ENCODE data around the gene ZC3H18.
A peak's percentile ranks its signal among the peaks of the same experiment; 100 is the strongest.
"Not testable (repeated sequence)": the region's sequence is repeated elsewhere in the genome, so short reads cannot be mapped to it uniquely, and the experiment has no call there.

ZC3H18 gene

DNA sequence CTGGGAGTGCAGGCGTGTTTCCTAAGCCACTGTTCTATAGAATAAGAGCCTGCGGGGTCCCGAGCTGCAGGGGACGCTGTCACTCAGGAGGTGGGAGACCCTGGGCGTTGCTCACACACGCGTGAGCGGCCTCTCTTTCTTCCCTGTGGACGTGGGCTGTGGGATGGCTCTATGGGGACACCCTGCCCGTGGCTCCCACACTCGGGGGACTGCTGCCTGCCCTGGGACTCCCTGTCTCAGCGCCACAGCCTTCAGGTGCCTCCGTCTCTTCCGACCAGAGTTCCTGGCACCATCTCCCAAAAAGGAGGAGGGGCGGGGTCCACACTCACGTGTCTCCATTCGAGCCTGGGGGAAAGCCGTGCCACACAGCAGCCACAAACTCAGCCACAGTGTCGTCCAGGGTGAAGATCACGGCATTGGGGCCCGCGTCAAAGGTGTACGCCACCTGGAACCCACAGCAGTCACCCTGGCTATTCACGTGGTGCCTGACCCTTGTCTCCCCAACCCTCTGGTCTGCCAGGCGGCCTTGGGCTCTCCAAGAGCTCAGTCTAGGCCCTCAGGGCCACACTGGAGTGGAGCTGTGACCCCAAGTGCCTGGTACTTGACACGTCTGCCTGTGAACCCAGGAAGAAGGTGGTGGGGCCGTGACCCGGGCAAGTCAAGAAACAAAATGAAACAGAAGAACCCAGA, 84.3 kb downstream of the ZC3H18 start:
- DNase-seq (ENCODE audit: low read depth in 2 of 2): no peak

DNA sequence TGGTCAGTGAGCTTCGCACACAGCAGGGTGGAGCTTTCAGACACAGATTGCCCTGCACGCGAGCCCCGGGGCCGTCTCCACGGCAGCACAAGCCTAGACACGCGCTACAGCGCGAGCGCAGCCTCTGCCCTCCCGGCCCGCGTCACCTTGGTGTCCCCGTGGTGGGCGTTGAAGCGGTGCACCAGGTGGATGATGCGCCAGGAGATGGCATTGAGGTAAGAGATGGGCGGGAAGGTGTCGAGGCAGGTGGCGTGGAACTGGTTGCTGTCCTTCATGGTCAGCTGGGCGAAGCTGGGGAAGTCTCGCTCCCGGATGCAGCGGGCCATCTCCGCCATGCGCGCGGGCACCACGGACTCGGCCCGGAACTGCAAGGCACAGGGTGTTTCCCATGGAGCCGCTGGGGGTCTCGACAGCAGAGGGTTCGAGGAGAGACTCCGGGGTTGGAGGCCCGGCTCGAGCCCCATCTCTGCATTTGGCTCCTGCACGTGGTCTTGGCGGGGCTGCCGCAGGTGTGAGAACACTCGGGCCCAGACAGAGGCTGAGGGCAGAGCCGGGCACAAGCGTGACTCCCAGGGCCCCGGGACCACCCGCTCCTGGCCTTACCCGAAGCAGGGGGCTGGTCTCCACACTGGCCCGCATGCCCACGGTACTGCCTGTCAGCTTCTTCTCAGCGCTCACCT, 85.0 kb downstream of the ZC3H18 start:
- DNase-seq (ENCODE audit: low read depth in 2 of 2): no peak

DNA sequence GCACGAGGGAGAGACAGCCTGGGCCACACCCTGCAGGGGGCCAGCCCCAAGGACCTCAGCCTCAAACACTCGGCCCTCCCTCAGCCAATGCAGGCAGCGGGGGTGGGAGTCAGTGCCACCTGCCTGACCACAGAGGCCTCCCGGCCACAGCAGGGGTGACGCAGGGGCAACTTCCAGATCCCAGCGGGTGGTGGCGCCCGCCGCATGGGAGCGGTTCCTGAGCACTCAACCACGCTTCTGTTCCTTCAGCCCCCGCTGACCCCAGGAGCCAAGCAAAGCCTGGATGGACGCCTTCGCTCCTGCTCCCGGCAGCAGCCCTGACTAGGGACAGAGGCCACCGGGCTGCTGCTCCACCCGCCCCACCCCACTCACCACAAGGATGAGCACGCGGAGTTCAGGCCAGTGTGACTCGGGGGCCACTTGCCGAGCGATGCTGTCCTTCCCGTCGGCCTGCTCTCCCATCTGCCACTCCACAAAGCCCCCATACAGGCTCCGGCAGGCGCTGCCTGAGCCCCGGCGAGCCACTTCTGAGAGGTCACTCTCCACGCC, 85.6 kb downstream of the ZC3H18 start:
- DNase-seq (ENCODE audit: low read depth in 2 of 2): no peak

DNA sequence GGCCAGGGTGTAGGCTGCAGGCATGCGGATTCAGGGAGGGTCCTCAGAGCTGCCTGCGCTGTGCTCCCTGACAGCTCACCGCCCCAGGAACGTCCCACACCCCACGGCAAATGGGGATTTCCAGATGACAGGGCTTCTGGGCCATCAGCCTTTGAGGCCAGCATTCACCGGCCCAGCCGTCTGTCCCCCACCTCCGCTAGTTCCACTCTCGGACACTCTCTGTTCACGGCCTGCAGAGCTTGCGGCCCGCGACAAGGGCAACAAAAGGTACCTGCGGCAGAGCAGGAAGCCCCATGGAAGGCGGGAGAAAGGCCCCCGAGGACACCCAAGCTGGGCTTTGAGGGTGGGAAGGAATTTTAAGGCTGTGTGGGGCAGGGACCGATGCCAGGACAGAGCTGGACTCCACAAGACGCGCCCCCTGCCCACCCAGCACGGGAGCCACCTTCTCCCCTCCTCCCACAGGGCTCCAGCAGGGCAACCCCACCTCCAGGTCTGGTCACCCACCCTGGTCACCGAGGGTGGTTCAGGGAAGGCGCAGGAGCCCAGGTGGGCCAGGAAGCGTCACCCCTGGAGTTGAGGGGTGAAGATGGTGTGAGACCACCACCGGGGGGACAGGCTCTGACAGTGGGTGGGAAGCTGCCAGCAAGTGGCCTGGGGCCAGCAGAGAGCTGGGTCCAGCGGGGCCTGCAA, 86.2 kb downstream of the ZC3H18 start:
- DNase-seq (ENCODE audit: low read depth in 2 of 2): no peak

DNA sequence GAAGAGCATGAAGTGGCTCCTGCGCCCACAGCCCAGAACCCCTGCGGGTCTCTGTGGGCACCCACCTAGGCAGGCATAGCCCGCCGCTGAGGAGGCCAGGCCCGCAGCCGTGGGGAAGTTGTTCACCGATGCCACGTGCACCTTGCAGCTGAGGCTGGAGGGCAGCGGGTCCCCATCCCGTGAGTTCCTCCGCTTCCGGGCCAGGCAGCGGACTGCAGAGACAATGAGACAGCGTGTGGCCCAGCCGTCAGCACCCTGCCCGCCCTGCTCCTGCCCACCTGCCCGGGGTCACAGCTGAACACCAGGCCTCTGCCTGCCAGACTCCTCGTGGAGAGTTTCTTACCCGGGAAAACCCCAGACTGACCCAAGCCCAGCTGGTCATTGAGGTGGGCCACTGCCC, 87.2 kb downstream of the ZC3H18 start:
- DNase-seq (ENCODE audit: low read depth in 2 of 2): no peak

DNA sequence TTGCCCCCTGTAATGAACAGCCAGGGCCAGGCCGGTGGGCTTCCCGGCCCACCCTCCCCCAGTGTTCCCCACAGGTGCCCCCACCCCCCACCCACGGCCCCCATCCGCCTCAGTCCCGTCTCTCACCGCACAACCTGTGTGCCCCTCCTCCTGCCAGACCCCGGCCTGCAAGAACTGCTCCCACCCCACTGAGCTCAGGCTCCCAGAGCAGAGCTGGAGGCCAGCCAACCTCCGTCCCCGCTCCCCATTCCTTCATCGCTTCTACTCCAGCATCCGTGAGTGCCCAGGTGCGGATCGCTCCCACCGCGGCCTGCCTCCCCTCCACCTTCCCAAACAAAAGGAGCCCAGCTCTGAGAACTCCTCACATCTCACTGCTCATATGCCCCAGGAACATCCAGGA, 88.5 kb downstream of the ZC3H18 start:
- DNase-seq (ENCODE audit: low read depth in 2 of 2): no peak

DNA sequence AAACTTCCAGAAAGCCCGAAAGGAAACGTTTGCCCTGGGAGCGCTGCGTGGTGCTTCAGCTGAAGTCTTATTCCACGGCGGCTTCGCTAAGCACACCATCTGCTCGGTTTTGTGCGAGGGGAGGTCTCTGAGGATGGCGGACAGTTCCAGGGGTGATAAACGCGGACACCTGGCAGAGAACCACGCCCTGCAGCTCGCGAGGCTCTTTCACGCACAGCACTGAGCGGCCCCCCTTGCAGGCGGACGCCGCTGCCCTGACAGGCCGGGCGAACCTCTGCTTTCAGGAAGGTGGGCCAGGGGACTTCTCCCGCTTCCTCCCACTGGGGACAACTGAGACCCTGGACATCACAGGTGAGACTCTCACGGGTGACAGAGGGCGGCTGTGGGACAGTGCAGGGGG, 89.0 kb downstream of the ZC3H18 start:
- no peak for DNase-seq (ENCODE audit: low read depth in 2 of 2)

DNA sequence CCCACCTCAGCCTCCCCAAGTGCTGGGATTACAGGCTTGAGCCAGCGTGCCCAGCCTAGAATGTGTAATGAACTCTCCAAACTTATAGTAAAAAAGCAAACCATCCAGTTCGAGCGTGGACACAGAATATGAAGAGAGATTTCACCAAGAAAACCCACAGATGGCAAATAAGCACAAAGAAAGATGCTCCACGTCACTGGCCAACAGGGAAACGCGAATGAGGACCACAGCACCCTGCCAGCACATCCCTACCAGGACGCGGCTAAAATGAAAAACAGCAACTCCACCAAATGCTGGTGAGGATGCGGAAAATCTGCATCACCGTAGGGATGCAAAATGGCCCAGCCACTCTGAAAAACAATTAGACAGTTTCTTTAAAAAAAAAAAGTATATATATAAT, 91.3 kb downstream of the ZC3H18 start:
- no peak for DNase-seq (ENCODE audit: low read depth in 2 of 2)

DNA sequence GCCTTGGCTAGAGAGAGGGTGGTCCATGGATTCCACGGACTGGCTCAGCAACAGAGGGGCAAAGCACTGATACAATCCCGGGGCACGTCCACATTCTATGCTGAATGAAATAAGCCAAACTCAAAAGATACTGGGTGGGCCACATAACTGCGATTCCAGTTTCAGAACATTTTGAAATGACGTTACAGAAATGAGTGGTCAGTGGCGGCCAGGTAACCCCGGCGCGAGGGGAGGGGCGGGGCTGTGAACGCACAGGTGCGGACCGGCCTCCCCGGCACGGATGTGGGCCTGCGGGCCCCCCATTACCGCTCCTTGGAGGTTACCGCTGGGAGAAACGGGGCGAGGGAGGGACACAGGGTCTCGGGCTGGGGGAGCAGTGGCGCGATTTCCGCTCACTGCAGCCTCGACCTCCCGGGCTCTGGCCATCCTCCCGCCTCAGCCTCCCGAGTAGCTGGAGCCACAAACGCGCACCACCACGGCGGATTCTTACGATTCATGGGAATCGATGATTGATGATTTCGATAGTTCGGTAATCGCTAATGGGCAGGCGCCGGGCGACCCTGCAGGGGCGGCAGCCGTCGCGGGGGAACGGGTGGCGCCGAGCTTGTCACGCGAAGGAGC, 92.1 kb downstream of the ZC3H18 start:
- DNase-seq (ENCODE audit: low read depth in 2 of 2): no peak

DNA sequence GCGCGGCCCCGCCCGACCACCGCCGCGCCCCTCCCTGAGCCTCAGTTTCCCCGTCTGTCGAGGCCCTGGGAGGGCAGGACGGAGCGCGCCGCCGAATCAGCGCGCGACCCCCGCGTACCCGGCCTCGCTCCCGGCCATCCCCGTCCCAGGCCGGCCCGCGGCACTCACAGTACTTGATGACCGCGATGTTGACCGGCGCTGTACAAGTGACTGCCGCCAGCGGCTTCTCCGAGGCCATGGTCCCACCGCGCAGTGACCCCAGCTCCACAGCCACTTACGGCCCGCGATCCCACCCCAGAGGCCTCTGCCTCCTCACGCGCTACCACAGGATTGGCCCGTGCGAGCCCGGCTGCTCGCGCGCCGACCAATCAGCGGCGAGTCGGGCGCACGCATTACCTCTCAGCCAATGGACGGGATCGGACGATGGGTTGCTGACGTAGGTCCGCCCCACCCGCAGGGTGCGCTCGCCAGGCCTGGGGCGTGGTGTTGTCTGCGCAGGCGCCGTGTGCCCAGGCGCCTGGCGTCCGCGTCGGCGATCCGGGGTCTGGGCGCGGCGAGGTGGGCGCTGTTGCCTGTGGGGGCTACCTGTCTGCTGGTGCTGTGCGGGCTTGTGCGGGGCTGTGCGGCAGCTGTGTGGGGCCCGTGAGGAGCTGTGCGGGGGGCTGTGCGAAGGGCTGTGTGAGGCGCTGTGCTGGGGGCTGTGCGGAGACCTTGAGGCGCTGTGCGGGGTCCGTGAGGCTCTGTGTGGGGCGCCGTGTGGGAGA, 92.8 kb downstream of the ZC3H18 start, which contains the start of gene MVD:
TSS of gene MVD (minus strand) at position 249 of the 764 bp plus-strand sequence. CDS start at position 238, 11 bp downstream.
- DNase-seq (ENCODE audit: low read depth in 2 of 2): peak; percentile 88 to 95

DNA sequence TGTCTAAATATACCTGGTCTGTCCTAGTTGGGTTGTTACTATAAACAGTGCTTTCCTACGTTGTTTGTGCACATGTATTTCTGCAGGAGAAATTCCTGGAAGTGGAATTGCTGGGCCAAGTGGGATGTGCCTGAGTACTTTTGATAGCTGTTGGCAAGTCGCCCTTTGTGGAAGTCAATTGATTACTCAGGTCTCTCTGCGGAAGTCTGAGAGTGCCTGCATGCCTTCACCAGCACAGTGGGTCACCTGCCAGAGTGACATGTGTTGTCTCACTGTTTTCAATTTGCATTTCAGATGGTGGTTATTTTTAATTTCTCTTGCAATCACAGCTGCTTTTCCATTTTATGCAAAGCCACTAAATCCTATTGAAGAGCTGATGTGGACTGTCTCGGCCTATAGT, 94.9 kb downstream of the ZC3H18 start:
- no peak for DNase-seq (ENCODE audit: low read depth in 2 of 2)

DNA sequence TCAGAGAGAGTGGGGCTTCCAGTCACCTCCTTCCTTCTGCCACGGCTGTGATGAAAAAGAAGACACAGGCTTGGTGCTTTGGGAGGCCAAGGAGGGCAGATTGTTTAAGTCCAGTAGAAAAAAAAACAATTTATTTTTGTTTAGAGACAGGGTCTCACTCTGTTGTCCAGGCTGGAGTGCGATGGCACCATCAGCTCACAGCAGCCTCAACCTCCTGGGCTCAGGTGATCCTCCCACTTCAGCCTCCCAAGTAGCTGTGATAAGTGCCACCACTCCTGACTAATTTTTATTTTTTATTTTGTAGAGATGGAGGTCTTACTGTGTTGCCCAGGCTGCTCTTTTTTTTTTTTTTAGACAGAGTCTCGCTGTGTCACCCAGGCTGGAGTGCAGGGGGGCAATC, 95.4 kb downstream of the ZC3H18 start:
- no peak for DNase-seq (ENCODE audit: low read depth in 2 of 2)

DNA sequence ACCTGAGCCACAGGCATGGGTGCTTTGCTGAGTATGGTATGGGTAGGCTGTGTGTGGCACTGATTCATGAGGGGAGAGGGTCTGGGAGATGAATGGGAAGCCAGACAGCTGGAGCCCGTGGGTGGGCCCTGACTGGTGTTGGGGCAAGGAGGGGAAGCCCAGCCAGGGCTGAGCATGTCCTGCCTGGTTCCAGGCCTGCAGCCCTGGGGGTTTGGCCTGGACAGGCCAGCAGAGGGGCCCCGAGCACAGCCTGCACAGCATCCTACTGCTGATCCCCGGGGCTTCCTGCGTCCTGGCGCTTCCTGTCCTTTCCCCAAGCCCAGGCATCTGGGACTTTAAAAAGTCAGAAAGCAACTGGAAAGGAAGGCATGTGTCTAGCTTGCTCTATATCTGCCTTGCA, 97.3 kb downstream of the ZC3H18 start:
- DNase-seq (ENCODE audit: low read depth in 2 of 2): no peak

DNA sequence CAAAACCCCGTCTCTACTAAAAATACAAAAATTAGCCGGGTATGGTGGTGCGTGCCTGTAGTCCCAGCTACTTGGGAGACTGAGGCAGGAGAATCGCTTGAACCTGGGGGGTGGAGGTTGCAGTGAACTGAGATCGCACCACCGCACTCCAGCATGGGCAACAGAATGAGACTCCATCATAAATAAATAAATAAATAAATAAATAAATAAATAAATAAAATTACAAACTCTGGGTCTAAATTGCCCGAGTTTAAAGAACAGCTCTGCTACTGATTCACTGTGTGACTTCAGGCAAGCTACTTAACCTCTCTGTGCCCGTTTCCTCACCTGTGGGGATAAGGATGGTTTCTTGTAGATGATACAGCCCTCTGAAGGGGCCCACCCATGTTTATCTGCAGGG, 99.3 kb downstream of the ZC3H18 start:
- not testable (repeated sequence) for DNase-seq (ENCODE audit: low read depth in 2 of 2)

DNA sequence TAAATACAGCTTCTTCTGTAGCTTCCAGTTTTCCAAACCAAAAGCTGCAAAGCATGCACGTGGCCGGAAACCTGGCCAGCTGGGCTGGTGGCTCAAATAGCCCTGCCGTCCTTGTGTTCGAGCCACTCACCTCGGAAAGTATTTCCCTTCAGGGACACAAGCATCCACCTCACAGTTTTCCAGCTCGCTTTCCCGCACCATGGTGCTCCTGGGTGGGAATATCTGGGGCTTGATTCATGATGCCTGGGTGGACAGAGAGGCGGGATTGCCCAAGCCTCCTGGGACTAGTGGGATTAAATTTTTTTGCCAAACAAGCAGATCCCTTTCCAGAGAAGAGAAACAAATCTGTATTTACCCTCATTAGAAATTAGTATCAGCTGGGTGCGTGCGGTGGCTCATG, 99.8 kb downstream of the ZC3H18 start:
- no peak for DNase-seq (ENCODE audit: low read depth in 2 of 2)

DNA sequence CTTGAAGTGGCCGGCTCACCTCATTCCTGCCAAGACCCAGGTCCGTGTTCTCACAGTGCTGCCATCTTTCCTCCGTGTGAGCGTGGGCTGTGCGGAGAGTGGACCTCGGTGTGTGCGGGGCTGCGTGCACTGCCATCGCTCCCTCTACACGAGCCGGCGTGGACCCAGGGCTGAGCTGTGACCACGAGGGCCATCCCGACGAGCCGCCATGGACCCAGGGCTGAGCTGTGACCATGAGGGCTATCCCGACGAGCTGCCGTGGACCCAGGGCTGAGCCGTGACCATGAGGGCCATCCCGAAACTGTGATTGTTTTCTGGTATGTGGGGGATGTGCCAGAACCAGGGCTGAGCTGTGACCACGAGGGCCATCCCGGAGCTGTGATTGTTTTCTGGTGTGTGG, 101.6 kb downstream of the ZC3H18 start:
- DNase-seq (ENCODE audit: low read depth in 2 of 2): no peak

DNA sequence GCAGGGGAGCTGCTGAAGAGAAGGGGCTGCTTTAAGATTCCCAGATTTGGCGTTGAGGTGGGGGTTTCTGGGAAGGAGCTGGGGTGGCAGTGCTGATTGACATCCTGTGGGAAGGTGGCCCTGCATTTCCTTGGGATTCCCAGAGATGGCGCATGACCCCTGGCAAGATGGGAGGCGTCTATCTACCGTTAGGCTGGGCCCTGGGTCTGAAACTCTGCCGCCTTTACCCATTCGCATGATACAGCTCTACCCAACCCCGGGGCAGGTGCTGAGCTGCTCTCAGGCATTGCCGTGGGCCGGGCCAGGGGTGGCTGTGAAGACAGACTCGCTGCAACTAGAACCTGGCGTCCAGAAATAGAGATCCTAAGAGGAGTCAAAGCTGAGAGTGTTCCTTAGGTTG, 102.6 kb downstream of the ZC3H18 start:
- DNase-seq (ENCODE audit: low read depth in 2 of 2): no peak

DNA sequence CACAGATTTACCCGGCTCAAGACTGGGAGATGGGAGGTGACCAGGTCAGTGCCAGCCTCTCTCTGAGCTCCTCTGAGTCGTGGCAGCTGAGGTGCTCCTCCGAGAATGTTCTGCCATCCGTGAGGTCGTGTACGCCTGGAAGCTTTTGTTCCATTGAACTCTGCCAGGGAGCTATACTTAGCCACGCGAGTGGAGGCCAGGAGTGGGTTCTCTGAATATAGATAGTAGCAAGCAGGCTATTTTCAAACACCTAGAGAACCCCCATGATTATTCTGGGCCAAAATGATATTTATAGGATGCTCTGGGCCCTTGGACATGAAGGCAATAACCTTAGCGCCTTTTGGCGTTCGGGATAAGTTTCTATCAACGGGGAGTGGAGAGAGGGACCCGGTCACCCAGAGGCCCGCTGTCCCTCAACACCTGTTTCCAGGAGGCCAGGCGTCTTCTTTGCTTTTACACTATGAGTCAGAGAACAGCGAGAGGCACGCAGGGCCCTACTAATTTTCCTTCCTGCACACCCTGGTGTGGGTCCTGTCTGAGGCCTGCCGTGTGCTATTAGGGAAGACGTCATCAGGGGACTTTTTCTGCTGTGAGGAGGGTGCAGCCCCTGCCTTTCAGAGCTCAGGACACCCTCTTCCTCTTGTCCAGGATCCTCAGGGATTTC, 103.6 kb downstream of the ZC3H18 start:
- no peak for DNase-seq (ENCODE audit: low read depth in 2 of 2)

DNA sequence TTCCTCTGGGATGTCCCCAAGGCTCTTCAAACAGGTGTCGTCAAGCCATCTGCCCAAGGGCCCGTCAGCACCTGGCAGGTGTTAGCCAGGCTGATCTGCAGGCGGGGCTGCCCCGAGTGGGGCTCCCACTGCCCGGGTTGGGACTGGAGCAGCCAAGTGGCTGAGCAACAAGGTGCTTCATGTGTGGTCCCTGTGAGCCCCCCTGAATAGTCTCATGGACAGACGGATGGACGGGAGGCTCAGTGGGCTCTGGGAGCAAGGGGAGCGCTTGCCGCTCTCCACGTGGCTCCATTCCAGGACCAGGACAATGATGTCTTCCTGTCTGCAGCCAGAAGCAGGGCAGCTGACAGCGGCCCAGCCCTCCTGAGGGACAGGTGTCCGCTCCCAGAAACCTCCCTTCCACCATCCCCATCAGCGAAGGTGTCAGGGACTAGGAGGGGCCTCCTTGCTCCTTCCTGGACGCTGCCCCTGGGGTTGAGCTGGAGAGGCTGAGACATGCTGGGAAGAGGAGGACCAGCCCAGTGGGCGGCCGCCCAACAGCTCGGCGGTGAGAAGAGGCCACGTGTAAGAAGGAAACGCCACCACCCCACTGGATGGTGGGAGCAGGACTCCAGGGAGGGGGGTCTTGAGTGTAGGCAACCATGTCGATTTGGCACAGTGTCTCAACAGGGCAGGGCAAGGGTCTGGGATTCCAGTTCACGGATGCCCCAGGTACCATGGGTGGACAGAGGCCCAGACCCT, 106.5 kb downstream of the ZC3H18 start:
- DNase-seq (ENCODE audit: low read depth in 2 of 2): no peak

DNA sequence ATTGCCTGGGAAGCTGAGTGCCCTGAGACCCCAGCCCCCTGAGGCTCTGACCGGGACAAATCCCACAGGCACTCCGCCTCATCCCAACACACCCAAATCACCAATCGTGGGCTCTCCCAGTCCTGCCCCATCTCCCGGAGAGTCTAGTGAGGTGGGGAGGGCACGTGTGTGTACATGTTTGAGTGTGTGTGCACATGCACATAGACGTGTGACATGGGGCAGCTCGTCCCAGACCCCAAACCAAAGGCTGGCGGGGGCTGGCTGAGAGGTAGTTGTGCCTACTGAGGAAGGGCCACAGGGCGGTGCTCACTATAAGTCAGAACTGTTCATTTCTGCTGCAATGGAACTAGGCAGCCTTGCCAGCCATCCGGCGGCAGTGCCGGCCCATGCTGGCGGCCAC, 107.5 kb downstream of the ZC3H18 start:
- DNase-seq (ENCODE audit: low read depth in 2 of 2): no peak

All from stimulated activated CD4-positive, alpha-beta T cell treated with anti-CD3 and anti-CD28 coated beads, Interleukin-4, amount 100 ng/mL, for 48 hours (primary cell).